GM19193 (cell line): ENCODE measurements around the gene TRIM47.

Experiments
- POLR2A ChIP-seq: IDR thresholded peaks from 4 replicates; pipeline ENCODE4 v1.6.1; 2011; ENCODE audit not compliant: insufficient read depth, insufficient read length; ENCODE audit errors: extremely low read depth

The TRIM47 gene, protein sequence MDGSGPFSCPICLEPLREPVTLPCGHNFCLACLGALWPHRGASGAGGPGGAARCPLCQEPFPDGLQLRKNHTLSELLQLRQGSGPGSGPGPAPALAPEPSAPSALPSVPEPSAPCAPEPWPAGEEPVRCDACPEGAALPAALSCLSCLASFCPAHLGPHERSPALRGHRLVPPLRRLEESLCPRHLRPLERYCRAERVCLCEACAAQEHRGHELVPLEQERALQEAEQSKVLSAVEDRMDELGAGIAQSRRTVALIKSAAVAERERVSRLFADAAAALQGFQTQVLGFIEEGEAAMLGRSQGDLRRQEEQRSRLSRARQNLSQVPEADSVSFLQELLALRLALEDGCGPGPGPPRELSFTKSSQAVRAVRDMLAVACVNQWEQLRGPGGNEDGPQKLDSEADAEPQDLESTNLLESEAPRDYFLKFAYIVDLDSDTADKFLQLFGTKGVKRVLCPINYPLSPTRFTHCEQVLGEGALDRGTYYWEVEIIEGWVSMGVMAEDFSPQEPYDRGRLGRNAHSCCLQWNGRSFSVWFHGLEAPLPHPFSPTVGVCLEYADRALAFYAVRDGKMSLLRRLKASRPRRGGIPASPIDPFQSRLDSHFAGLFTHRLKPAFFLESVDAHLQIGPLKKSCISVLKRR

DNA sequence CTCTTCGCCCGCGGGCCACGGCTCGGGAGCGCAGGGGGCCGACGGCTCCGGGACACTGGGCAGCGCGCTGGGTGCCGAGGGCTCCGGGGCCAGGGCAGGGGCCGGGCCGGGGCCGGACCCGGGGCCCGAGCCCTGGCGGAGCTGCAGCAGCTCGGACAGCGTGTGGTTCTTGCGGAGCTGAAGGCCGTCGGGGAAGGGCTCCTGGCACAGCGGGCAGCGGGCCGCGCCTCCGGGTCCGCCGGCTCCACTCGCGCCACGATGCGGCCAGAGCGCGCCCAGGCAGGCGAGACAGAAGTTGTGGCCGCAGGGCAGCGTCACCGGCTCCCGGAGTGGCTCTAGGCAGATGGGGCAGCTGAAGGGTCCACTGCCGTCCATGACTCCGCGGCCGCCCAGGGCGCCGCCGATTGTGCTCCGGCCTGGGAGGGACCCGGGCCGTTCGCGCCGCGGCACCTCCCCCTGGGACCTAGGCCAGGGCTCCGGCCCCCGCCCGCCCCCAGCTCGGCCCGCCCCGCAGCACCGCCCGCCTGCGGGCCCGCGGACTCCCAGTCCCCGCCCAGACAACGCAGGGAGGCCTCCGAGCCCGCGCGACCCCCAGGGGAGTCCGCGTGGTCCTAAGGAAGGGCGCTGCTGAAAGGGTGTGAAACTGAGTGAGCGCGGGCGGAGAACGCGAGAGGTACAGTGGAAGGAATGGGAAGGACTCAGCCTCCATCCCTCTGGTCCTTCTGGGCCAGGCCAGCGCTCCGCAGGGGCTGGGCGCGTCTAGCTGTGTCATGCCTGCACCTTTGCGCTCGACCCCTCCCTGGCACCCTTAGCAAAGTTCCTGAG, at the start of gene TRIM47:
TRIM47 (minus strand) TSS at position 408 of the 825 bp plus-strand sequence; CDS start at position 375, 33 bp downstream.
- no peak for TF ChIP-seq POLR2A

DNA sequence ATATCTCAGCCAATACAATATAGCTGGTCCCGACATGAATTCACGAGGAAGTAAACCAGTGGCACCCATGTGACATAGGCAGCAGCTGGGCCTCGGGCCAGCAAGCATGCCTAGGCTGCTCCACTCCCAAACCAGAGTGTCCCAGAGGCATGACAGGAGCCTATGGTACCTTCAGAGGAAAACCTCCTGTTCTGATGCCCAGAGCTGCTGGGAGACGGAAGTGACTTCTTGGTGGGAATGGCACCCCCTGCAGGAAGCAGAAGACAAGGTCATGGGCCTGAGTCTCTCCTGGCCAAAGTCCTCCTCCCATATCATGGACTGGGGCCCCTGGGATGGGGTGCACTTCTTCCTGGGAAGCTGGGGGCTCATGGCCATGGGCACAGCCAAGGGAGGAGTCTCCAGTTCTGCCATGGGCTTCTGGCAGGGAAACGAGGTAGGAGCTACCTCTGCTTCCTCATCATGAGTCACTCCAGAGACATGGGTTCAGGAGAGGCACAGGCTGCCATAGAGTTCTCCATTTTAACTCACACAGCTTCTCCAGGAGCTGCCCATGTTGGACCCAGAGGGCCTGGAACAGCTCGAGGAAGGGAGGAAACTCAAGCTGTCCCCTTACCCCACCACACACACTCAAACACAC, 49.0 kb upstream of the TRIM47 start:
- TF ChIP-seq POLR2A = no peak

DNA sequence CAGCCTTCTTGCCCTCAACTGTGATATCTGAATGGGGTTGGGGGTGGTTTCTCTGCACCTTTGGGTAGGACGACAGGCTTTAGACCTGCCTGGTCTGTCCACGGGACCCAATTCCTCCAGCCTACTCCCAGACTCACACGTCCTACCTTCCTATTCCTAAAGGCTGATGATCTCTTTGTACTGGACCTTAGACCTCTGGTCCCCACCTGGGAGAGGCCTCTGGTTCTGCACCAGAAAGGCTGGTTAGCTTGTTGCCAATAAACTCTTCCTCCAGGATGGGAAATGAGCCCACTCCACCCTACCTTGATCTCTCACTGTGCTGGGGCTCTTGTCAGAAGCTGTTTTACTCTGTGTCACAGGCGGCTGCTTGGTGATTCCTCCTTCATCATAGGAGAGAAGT, 48.1 kb upstream of the TRIM47 start:
- TF ChIP-seq POLR2A = no peak

DNA sequence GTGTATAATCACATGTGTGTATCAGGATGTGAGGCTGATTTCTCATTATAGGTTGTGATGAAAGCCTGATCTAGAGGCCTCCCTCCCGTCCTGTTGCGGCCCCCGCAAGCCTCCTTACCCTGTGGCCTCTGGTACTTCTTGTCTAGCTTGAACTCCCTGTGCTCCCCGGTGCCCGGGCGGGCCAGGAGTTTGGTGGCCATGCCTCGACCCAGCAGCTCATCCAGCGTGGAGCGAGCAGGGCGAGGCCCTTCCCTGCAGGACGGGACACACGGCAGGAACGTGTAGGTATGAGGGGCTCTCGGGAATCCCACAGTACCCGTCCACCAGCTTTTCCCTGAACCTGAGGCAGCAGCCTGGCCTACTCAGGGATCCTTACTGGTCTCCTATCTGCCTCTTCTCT, 47.5 kb upstream of the TRIM47 start:
- no peak for TF ChIP-seq POLR2A

DNA sequence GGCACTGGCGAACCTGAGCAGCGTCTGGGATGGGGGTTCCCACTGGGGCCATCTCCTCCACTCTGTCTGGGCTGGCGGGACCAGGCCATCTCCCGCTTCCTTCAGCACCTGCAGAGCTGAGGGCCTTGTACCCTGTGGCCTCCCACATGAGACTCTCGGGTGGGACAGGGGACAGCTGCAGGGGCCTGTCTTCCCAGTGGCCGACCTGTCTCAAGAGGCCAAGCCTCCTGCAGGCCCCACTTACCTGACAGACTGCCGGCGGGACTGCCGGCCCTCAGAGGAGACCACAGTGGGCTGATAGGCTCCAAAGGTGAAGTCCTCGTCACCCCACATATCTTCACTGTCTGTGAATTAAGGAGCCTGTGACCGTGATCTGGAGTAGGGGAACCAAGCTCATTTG, 46.7 kb upstream of the TRIM47 start:
- TF ChIP-seq POLR2A = no peak

DNA sequence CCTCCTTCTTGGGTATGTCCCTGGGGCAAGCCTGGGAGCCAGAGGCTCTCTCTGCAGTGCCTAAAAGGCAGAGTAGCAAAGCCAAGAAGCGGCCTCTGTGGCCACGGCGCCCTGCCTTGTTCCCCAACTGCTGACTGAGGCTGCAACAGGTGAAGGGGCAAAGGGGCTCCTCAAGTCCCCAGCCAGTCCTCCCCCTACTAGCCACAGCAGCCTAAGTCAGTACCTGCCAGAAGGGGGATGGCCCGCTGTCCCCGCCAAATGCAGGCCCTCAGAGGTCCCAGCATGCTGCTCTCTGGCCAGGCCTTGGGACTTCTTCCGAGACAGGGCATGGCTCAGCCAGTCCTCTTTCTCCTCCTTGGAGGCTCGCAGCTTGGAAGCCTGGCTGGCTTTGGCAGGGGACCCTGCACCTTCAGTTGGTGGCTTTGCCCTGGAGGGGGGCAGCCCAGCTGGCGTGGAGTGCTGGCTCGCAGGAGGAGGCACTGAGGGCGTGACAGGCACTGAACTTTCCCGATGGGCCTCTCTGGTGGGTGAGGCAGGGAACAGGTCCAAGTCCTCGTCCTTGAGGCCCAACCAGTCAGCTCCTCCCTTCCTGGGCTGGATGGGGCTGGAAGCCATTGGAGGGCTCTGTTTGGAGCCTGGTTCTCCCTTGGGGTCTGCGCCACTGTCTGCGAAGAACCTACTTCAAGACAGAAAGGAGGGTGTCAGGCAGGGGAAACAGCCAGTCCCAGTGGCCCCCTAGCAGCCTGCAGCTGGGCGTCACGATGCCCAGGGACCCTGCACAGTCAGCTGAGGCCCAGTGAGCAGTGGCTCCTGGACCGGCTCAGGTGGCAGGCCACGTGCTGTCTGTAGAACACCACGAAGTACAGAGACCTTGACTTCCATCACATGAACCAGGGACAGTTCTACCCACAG, 44.8 kb upstream of the TRIM47 start:
- TF ChIP-seq POLR2A = no peak

DNA sequence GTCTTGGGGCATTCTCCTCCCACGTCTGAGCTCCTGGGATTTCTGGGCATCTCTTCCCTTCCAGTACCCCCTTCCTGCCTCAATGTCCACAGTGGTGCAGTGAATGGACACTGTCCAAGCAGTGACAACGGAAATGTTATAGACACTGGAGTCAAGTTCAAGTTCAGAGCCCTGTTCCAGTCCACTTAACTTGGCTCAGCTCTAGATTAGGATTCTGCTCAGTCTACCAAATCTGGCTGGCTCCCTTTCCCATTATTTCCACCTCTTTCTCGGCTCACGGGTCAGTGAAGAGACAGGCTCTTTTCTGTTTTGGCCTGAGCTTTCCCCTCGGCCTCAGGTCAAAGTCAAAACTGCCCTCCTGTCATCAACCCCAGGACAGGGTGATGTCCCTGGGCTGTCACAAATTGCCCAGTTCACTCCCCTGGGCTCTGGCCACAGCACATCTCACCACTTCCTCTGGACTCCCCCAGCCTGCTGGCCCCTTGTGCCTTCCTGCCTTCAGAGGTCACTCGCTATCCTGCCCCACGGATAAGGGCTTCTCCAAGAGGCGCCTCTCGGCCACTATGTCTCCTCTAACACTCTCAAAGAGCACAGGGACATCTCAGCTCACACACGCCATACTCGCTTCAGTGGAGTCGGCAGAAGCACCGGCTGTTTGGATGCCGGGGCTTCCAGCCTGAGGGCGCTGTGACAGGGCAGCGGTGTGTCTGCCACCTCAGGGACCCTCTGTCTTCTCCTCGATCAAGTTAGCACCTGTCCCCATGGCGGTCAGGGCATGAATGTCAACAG, 44.0 kb upstream of the TRIM47 start:
- TF ChIP-seq POLR2A = no peak

DNA sequence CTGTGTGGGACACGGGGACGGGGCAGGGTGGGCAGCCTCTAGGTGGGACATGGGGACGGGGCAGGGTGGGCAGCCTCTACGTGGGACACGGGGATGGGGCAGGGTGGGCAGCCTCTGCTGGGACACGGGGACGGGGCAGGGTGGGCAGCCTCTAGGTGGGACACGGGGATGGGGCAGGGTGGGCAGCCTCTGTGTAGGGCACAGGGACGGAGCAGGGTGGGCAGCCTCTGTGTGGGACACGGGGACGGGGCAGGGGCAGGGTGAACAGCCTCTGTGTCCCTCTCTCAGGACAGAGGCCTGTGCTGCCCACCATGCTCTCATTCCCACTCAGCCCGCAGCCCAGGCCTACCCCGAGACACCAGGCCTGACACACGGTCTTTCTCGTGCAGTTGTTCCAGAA, 43.2 kb upstream of the TRIM47 start:
- no peak for TF ChIP-seq POLR2A

DNA sequence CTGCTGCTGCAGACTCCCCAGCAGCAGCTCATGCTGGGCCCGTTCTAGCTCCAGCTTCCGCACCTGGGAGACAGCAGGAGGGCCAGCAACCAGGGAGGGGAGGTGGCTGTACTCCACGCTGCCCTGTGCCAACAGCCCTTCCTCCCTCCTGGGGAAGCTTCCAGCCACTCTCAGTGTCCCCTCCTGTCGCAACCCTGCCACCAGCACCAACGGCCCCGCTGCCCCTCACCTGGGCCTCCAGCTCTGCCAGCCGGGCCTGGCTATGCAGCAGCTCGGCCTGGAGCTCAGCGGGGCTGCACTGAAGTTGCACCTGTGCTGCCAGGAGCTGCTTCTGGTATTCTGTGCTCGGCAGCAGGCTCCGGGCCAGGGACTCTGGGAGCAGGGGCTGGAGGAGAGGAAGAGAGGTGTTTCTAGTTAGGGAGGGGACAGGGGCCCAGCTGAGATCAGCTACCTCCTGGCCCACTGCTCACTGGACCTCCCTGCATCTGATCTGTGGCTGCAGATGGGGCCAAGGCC, 41.7 kb upstream of the TRIM47 start:
- TF ChIP-seq POLR2A = no peak

DNA sequence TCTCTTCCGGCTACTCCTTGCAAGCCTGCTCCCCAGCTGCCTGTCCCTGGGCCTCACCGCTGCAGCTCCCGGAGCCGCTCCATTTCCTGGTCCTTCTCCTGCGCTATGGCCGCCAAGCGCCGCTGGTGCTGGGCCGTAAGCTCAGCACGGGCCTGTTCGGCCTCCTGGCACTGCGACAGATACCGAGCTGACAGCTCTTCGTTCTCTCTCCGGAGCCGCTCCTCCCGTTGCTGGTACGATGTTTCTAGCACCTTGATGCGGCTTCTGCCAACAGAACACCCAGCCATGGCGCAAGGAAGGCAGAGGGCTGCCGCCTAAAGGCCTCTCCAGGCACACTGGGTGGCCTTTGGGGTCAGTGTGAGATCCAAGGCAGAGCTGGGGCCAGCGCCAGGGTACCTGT, 41.2 kb upstream of the TRIM47 start:
- TF ChIP-seq POLR2A = no peak

DNA sequence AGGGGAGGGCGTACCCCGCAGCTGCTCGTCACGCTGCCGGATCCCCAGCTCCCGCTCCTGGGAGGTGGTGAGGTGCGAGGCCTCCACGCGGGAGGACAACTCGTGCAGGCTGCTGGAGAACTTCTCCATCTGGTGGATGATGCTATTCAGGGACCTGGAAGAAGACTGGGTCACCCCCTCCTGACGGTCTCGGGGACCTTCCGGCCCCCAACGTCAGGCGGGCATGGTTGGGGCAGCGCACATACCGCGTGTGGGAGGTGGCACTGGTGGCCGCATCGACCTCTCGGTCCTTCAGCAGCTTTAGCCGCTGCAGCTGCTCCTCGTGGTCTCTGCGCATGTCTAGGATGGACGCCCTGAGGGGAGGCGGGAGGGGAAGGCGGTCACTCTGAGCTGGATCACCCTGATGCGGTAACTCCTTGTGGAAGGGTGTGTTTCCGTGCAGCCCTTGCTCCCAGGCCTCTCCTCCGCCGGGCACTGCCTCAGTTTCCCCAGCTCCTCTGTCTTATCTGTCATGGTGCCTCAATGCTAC, 39.6 kb upstream of the TRIM47 start:
- no peak for TF ChIP-seq POLR2A

DNA sequence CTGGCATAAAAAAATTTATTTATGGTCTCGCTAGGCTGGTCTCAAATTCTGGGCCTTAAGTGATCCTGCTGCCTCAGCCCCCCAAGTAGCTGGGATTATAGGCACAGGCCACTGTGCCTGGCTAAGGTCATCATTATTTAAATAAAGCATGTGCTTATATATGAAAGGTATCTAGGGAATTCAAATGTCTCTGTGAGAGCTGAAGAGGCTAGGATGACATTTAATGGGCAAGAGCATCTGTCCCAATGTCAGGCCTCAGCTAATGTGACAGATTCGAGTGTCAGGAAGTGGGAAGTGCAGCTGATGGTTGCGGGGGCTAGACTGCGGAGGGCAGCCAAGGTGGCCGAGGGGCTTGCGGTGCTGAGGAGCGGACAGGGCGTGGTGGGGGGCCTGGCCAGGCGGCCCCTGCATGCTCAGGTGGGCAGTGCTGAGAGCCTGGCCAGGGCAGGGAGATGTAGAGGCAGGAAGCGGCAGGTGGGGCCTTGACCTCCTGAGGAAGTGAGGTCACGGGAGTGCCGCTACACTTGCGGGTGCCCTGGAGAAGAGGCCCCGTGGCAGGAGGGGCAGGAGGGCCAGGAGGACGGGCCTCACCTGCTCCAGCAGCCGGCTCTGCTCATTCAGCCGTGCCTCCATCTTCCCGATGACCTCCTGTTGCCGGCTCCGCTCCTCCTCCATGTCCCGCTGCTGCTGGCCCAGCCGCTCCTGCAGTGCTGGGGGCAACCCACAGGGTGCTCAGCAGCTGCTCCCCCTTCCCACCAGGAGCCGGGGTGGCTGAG, 38.9 kb upstream of the TRIM47 start:
- no peak for TF ChIP-seq POLR2A
